K562 (cell line): Measurements from ENCODE around the gene WWOX. TPM values are rescaled to one million over a fixed set of nuclear protein-coding genes. Genes with fewer than 3 reads are reported as not detected.

ENCODE experiments used
- ARID4B ChIP-seq: sonication (generic); formaldehyde crosslinking; IDR thresholded peaks from 2 replicates; pipeline ENCODE4 v1.8.0; 2022; ENCODE audit warnings: mild to moderate bottlenecking, missing genetic modification reagents
- polyA plus RNA-seq, 8 experiments: library from polyadenylated mRNA; depleted of rRNA in 4 of 8; stranded (reverse) in 5 of 8; unstranded in 3 of 8; fragments of >200 nt; fragmentation: Nextera tagmentation in 2 of 8; fragmentation: Illumina TruSeq in 1 of 8; extraction: Ambion mirVana in 2 of 8; extraction: Trizol in 1 of 8; gene quantifications; 2 replicates each; pipeline versions ENCODE4 v1.2.1 to v1.2.3, GENCODE V29; 2011 to 2014; ENCODE audit warnings: inconsistent platforms in 1 of 8, missing spikeins in 1 of 8
- total RNA-seq, 7 experiments: library from RNA; depleted of rRNA in 6 of 7; stranded (reverse); fragments of >200 nt in 6 of 7; fragmentation: Illumina TruSeq in 2 of 7; extraction: Trizol in 2 of 7; gene quantifications; 2 replicates each; pipeline versions ENCODE4 v1.2.1 to v1.2.3, GENCODE V29; 2011 to 2021; ENCODE audit warnings: low replicate concordance in 1 of 7
- TF ChIP-seq, protein P1 (sequence below): fragments of 450-650 bp; IDR thresholded peaks from 2 replicates; pipeline ENCODE4 v1.6.1; 2018; ENCODE audit not compliant: partially characterized antibody

Gene WWOX
- total and polyA plus RNA-seq, 9 of the 15 experiments (the other 6 are each of a cell fraction or from before 2014, with no cell fraction given): 1.6 to 22.7 (median 8.1) TPM

DNA sequence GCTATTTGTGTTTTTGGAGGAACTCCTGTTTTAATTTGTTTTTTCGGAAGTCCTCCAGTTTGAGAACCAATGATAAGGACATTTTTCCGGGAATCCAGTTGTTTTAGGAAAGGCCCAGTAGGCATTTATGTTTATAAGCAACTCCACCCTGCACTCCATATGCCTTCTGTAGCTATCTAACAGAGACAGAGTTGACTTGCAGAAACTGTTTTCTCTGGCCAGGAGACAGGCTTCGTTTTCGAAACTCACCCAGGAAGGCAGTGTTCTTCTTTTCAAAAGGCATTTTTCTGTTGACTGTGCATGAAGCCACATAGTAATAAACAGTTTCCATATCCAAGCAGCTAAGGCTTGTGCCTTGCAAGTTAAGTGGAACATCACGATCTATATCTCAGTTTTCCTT, 587.1 kb downstream of the WWOX start (continued):
- TF ChIP-seq ARID4B (CRISPR knock-in tag): no peak
- TF ChIP-seq, protein P1, sequence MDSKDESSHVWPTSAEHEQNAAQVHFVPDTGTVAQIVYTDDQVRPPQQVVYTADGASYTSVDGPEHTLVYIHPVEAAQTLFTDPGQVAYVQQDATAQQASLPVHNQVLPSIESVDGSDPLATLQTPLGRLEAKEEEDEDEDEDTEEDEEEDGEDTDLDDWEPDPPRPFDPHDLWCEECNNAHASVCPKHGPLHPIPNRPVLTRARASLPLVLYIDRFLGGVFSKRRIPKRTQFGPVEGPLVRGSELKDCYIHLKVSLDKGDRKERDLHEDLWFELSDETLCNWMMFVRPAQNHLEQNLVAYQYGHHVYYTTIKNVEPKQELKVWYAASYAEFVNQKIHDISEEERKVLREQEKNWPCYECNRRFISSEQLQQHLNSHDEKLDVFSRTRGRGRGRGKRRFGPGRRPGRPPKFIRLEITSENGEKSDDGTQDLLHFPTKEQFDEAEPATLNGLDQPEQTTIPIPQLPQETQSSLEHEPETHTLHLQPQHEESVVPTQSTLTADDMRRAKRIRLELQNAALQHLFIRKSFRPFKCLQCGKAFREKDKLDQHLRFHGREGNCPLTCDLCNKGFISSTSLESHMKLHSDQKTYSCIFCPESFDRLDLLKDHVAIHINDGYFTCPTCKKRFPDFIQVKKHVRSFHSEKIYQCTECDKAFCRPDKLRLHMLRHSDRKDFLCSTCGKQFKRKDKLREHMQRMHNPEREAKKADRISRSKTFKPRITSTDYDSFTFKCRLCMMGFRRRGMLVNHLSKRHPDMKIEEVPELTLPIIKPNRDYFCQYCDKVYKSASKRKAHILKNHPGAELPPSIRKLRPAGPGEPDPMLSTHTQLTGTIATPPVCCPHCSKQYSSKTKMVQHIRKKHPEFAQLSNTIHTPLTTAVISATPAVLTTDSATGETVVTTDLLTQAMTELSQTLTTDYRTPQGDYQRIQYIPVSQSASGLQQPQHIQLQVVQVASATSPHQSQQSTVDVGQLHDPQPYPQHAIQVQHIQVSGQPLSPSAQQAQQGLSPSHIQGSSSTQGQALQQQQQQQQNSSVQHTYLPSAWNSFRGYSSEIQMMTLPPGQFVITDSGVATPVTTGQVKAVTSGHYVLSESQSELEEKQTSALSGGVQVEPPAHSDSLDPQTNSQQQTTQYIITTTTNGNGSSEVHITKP: no peak
